ENCODE measurements around the gene DLG5.

The DLG5 gene

GRCh38 chr10:77756319-77757232 lies 170.0 kb downstream of the DLG5 start:
- peak; percentile 57 for DNase-seq (ENCODE audit: low spot score)

GRCh38 chr10:77746047-77746707 lies 180.4 kb downstream of the DLG5 start:
- DNase-seq (ENCODE audit: low spot score), result no peak

DNA sequence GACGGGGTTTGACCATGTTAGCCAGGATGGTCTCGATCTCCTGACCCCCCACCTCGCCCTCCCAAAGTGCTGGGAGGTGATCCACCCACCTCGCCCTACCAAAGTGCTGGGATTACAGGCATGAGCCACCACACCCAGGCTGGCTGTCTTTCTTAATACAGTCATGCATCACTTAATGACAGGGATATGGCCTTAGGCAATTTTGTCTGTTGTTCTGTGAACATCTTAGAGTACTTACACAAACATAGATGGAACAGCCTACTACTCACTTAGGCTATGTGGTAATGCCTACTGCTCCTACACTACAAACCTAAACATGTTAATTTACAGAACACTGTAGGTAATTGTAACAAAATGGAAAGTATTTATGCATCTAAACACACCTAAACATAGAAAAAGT lies 182.3 kb downstream of the DLG5 start:
- DNase-seq (ENCODE audit: low spot score), result no peak

DNA sequence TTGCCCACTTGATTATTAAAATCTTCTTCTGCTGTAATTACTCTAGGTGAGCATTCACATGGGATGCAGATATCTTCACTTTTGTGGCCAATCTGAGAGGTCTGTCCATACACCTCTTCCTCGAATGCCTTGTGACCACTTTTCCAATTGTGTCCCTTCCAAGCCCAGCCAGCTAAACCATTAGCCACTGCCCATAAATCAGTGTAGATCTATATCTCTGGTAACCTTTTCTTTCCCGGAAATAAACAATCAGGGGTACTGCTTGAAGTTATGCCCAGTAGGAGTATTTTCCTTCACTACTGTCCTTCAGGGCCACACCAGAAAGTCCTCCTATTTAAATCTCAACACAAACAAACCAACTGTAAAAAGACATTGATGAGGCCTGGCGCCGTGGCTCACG lies 184.4 kb downstream of the DLG5 start:
- no peak for DNase-seq (ENCODE audit: low spot score)

- DNase-seq (ENCODE audit: low spot score), result no peak
These were observed 184.8 kb downstream of the DLG5 start for GRCh38 chr10:77741746-77742145.
